ENCODE measurements around the gene PYGO2.

- TF ChIP-seq CTCF (optimal IDR thresholded peaks at IDR 0.05 in 1 of 3, IDR thresholded peaks at IDR 0.05 in 1 of 3, conservative IDR thresholded peaks at IDR 0.05 in 1 of 3; ENCODE audit: extremely low read depth in 1 of 3, insufficient read depth in 2 of 3, low read length in 3 of 3) (no peak), EZH2 (IDR thresholded peaks at IDR 0.05; ENCODE audit: low read length) (no peak)
These were observed 52.6 kb downstream of the PYGO2 start for GRCh38 chr1:154908937-154909336.
